A172 (cell line): ENCODE measurements around the gene PMFBP1. TPM values are rescaled to one million over a fixed set of nuclear protein-coding genes. Genes with fewer than 3 reads are reported as not detected.

Experiments used
- DNase-seq: peaks from one replicate; pipeline ENCODE4 v3.0.0-alpha.2; 2015; ENCODE audit warnings: low spot score
- total RNA-seq: library from RNA; depleted of rRNA; stranded (reverse); fragments of >200 nt; shearing (Covaris generic); gene quantifications from 2 replicates; pipeline ENCODE4 v1.2.3, GENCODE V29; 2014

Gene PMFBP1
- total RNA-seq, 1 experiment from 2014 or later = 1.8 TPM

DNA sequence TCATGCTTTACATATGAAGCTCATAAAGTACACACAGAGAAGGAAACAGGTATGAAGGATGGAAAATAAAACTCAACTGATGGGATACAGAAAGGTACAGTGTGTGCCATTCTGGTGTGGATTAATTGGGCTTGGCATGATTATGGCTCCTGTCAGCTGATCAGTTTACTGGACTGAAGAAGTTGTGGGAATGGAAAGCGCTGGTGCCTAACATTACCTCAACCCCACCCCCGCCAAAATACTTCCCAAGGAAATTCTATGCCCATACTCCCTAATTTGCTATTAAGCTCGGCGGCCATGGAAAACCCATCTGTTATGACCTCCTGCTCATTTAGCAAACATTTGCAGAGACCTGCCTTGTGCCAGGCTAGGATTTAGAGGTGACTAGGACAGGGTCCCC, 16.6 kb upstream of the PMFBP1 start:
- DNase-seq = no peak

DNA sequence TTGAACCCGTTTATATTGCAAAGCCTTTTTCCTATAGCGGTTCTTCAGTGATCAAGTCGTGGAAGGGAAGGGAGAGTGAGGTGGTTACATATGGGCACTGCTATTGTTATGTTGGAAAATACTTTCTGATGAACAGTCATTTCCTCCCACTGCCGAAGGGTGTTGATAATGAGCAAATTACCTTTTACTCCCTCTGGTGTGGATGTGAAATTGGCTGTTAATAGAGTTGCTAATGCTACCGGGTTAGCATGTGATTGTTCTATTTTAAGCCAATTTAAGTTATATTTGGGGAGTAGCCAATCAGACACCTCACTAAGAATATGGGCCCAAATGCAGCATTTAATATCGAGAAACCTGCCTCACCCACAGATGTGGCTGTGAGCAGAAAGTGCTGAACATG, 15.6 kb upstream of the PMFBP1 start:
- no peak for DNase-seq

GRCh38 chr16:72182976-72183375, 11.0 kb upstream of the PMFBP1 start:
- no peak for DNase-seq

DNA sequence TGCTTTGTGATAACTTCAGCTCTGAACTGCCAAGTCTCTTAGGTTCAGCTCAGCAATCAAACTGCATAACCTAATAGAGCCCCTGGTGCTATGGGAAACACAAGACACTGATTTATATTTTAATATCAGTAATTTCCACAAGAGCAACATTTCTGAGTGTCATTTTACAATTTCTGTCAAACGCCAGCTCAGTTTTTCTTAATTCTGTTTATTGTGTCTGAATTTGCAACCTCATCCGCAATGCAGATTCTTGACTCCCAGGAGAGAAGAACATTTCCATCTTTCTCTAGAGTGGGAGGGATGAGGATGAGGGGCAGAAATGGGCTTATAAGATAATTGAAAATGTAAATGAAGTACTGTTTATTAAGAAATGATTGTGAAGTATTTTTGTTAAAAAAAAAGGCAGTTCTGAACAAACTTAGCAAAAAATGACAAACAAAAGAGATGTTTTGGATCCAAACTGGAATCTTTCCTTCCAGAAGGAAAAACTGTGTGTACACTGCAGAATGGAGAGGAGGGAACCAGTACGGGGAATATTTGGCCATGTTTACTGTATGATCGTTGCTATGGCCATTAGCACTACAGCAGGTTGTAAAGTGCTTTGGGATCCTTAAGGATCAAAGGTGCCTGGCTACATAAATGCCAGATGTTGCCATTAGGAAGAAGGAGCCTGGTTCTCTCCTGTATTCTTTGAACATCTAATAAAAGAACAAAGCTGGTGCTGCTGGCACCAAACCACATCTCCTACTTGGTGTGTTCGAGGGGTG, 7.4 kb upstream of the PMFBP1 start:
- no peak for DNase-seq

GRCh38 chr16:72174726-72175125, 2.8 kb upstream of the PMFBP1 start:
- DNase-seq = no peak

GRCh38 chr16:72173997-72174396, 2.0 kb upstream of the PMFBP1 start:
- DNase-seq = no peak

DNA sequence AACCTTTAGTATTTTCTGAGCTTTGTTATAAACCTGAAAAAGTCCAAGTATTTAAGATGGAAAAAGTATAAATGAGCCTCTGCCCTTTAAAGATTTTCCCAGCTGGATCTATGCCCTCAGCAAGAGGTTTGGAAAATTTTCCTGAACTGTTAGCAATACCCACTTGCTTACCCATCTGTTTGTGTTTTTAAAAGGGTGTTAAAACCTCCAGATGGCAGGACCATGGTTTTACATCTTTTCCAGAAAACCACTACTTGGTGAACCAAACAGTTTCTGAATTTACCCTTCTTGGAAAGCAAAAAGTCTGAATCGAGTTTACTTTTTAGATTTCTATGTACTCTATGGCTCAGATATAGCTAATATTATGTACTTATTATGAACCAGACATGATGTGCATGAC, 719 bp downstream of the PMFBP1 start:
- no peak for DNase-seq

GRCh38 chr16:72169708-72170107, 2.2 kb downstream of the PMFBP1 start:
- DNase-seq = no peak

- no peak for DNase-seq
Observed at GRCh38 chr16:72168365-72168764, 3.6 kb downstream of the PMFBP1 start.

DNA sequence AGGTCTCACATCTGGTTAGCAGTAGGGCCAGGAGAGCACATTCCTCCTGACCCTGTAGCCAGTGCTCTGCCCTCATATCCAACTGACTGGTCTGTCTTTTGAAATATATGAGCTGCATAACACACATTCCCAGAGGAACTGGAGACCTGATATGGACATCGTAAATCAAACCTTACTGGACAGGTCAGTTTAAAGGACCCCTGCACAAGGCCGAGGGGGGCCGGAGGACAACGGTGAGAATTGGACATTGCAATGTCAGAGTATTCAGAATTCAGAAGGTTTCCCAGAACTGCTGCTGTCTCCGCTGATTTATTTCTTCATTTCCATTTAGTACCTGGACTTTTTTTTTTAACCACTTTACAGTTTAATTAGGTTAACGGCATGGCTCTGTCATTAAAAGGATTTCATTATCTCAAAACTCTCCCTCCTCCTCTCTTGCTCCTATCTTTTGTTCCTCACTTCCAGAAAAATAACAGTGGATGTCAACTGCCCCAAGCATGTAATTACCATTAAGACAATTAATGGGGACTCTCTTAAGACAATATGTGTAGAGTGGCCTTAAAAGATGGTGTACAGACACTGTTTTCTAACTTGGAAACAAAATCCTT, 4.9 kb downstream of the PMFBP1 start:
- DNase-seq = no peak

- DNase-seq = no peak
Observed at GRCh38 chr16:72166151-72166550, 5.8 kb downstream of the PMFBP1 start.

DNA sequence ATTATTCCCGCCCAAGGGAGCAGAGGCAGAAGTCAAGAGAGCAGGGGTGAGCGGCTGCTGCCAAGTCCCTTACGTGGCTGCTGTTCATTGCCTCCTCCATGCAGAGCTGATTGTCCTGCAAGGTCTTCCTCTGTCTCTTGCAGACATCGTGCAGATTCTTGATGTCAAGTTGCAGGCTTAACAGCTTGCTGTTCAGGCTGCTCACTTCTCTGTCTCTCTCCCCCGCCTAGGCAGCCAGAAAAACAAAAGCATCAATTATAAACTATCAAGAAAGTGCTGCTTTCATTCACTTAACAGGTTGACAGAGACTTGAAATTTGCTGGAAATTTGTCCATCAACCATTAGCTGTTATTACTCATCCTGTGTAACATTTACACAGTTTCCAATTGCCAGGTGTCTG, 7.3 kb downstream of the PMFBP1 start:
- no peak for DNase-seq

DNA sequence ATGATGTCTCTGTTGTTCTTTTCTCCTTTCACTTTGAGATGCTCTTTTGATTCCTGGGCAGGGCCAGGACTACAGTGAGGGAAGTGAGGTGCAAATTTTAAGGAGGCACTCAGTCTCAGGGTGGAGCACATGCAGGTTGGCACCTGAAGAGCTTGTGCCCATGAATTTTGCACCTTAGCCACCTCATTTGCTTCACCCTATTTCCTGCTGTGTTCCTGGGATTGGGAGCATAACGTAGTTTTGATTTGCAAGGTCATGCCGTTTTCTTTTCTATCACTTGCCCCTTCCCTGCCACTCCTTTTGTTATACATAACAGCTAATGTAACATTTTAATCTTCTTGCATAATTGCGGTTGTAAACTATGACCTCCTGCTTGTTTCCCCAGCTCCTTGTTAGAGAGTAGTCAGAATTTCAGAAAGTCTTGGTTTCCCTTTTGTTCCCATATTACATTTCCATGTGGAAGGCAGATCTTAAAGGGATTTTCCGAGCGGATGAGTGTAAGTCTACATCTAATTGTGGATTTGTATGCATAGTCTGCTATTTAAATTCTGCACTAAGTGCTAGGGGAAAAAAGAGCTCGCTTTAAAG, 9.8 kb downstream of the PMFBP1 start:
- DNase-seq = no peak

- DNase-seq = no peak
Observed at GRCh38 chr16:72159801-72160200, 12.2 kb downstream of the PMFBP1 start.

GRCh38 chr16:72159386-72159785, 12.6 kb downstream of the PMFBP1 start:
- no peak for DNase-seq

DNA sequence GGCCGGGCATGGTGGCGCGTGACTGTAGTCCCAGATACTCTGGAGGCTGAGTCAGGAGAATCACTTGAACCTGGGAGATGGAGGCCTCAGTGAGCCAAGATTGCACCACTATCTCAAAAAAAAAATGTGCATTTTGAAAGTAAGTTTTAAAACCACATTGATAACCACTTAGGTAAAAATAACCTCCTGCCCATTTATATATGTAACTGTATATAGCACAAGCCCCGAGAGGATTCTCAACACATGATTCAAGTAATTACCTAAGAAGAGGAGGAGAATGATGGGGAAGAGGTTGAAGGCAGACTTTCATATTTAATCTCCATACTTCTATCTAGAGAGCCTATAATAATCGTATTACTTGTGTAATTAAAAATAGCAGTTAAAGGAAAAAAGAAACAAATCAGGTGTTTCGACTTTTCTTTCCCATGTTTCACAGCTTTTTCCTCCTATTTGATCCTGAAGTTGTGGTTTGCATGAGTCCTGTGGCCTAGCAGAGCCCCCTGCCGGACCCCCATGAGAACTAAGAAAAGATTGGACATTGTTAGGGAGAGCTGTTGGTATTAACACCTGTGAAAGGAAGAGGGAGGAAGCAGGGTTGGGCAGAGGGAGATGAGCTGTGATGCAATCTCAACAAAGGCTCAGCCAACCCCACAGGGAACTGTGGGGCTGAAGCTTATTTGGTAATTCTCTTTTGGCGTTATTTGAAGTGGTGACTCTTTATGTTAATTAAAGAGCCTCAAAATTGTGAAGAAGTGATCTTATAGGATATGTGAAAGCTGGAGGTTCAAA, 22.1 kb downstream of the PMFBP1 start:
- DNase-seq = peak; percentile 22

DNA sequence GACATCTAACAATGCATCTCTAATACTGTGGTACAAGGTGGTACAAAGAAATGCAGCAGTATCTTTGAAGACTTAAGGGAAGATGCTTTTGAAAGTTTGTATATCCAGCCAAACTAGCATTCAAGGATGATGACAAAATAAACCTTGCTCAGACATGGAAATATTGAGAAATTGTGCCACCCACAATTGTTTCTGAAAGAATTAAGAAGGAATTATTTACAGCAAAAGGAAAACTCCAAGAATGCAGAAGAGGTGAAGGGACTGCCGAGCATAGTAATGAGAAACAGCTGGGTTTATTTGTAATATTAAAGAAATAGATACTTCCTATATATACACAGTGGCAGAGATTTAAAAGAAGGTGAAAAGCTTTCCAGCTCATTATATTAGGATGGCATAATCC, 29.5 kb downstream of the PMFBP1 start:
- no peak for DNase-seq

GRCh38 chr16:72139908-72140307, 32.0 kb downstream of the PMFBP1 start:
- DNase-seq = no peak

DNA sequence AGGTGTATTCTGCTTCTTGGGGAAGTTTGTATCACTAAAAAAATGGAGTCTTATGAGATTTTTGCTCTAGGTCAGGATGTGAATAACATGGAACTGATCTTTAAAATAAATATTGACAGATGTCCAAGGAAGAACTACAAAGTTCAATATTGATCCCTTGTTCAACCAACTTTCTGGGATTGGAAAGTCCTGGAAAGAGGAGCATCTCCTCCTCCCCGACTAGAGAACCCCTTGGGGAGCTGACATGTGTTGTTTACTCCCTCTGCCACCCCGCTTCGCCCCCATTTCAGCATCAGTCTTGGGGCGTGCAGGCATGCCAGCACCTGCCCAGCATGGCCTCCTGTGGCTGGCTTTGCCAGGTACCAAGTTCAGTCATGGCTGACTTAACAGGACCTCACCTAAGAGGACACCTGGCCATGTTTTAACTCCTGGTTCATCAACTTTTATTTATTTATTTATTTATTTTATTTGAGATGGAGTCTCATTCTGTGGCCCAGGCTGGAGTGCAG, 33.8 kb downstream of the PMFBP1 start:
- no peak for DNase-seq

GRCh38 chr16:72137380-72138063, 34.4 kb downstream of the PMFBP1 start:
- no peak for DNase-seq

GRCh38 chr16:72134507-72134906, 37.4 kb downstream of the PMFBP1 start:
- DNase-seq = no peak

DNA sequence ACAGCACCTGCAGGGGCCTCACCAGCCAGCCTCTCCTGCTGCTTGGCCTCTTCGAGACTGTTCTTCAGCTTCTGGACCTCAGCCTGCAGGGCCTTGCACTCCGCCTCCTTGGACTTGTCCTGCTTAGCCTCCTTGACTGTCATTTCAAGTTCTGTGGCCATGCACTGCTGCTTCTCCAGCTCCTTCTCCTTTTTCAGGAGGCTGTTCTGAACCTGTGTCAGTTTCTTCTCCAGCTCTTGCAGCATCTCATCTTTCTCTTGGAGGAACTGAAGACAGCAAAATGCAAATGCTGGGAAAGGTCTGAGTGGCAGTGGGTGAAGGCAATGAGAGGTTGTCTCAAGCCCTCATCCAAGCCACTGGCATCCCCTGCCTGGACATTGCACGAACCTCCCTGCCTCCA, 39.2 kb downstream of the PMFBP1 start:
- no peak for DNase-seq
